Activated naive CD8-positive, alpha-beta T cell treated with anti-CD3 and anti-CD28 coated beads for 36 hours (primary cell): Measurements from ENCODE around the gene HEATR9. TPM values are rescaled to one million over a fixed set of nuclear protein-coding genes. Genes with fewer than 3 reads are reported as not detected.

ENCODE experiments used
- DNase-seq: peaks from one replicate; pipeline ENCODE4 v3.0.0; 2021
- H3K27ac Mint-ChIP-seq: one replicate; pipeline ENCODE4 v1.8.0; 2022; ENCODE audit warnings: mild to moderate bottlenecking, moderate library complexity, mixed read lengths
- H3K27me3 Mint-ChIP-seq: one replicate; pipeline ENCODE4 v1.8.0; 2022; ENCODE audit warnings: mild to moderate bottlenecking, mixed read lengths
- H3K36me3 Mint-ChIP-seq: one replicate; pipeline ENCODE4 v1.8.0; 2021; ENCODE audit warnings: mild to moderate bottlenecking, mixed read lengths
- H3K4me1 Mint-ChIP-seq: one replicate; pipeline ENCODE4 v1.8.0; 2021; ENCODE audit warnings: mixed read lengths
- H3K4me3 Mint-ChIP-seq: one replicate; pipeline ENCODE4 v1.8.0; 2022; ENCODE audit warnings: mild to moderate bottlenecking, moderate library complexity, mixed read lengths
- H3K9me3 Mint-ChIP-seq: one replicate; pipeline ENCODE4 v1.8.0; 2022; ENCODE audit warnings: mixed read lengths
- total RNA-seq, 2 experiments: library from RNA; stranded (reverse); gene quantifications; one replicate each; pipeline ENCODE4 v1.2.3, GENCODE V29; 2021

The HEATR9 gene
- total RNA-seq, 2 experiments from 2014 or later, result 0.18 TPM; not detected in 1

DNA sequence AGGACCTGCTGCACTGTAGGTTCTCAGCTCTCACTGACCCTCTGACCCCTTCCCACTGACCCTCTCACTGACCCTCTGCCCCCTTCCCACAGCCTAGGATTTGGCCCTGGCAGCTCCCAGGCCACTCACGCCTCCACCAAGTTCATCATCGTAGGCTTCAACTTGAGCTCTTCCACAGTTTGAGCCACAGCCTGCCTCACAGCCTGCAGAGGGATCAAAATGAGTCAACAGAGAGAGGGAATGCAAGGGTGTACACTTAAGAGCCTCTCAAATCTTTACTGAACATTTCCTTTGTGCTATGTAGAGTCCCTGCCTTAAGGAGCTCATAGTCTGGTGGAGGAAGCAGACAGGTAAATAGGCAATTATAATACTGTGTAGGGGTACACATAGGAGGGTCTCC lies 12.1 kb downstream of the HEATR9 start:
- H3K27ac Mint-ChIP-seq, result no peak overlapping the region
- no peak overlapping the region for H3K4me3 Mint-ChIP-seq
- H3K9me3 Mint-ChIP-seq, result no peaks in the 10 kb centered on the region
- H3K27me3 Mint-ChIP-seq, result no peaks in the 10 kb centered on the region
- no peak for DNase-seq
- peaks cover 9% of the 10 kb centered on the region for H3K36me3 Mint-ChIP-seq
- no peaks in the 10 kb centered on the region for H3K4me1 Mint-ChIP-seq

DNA sequence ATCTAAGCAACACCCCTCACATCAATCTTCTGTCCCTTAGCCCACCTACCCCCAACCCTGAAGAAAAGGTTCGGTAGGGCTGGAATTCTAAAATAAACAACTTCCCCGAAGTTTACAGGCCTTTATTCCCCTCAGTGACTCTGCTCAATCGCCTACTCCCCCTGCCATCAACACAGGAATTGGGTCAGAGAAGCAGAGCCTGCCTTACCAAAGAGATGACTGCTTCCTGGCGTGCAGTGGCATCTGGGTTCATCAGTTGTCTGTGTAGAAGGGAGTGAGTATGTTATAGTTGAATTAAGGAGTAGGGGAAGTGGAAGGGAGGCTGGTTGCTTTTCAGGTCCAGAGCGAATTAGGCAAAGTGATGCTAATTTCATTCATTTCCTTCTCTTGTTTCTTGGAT lies 12.7 kb downstream of the HEATR9 start:
- no peaks in the 10 kb centered on the region for H3K4me1 Mint-ChIP-seq
- H3K27ac Mint-ChIP-seq, result no peak overlapping the region
- H3K27me3 Mint-ChIP-seq, result no peaks in the 10 kb centered on the region
- H3K36me3 Mint-ChIP-seq, result peaks cover 13% of the 10 kb centered on the region
- no peaks in the 10 kb centered on the region for H3K9me3 Mint-ChIP-seq
- no peak overlapping the region for H3K4me3 Mint-ChIP-seq
- no peak for DNase-seq

DNA sequence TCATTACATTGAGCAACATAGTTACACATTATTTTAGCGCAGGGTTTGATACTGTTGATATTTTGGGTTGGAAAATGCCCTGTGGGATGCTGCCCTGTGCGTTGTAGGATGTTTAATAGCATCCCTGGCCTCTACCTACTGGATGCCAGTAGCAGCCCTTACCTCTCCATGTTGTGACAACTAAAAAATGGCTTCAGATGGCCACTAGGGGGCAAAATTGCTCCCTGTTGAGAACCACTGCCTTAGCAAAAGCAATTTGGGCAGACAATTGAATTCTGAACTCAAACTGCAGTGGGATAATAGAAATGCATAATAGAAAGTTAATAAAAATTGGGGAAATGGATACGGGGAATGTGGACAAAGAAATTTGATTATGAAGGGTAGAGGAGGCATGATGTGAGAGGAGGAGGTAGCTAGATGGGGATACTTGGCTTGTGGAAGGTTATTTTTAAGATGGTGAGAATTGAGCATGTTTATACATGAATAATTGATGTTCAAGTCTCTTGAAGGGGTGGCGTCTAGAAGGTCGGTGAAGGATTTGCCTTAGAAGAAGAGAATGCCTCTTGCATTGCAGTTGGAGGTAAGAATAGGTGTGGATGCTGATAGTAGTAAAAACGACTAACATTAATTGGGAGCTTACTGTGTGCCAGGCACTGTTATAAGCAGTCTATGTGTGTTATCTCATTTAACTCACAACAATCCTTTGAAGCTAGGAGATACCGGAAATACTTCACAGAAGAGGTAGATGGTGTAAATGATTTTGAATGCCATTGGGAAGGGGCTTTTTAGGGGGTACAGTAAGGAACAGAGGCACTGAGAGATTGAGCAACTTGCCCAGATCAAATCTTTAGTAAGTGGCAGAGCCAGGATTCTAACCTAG lies 19.0 kb downstream of the HEATR9 start:
- Mint-ChIP-seq H3K27ac (peak overlapping the region; percentile 3), H3K4me3 (no peak overlapping the region), H3K4me1 (peaks cover 3% of the 10 kb centered on the region), H3K36me3 (peaks cover 20% of the 10 kb centered on the region), H3K27me3 (no peaks in the 10 kb centered on the region), H3K9me3 (no peaks in the 10 kb centered on the region)
- DNase-seq, result peak; percentile 47

DNA sequence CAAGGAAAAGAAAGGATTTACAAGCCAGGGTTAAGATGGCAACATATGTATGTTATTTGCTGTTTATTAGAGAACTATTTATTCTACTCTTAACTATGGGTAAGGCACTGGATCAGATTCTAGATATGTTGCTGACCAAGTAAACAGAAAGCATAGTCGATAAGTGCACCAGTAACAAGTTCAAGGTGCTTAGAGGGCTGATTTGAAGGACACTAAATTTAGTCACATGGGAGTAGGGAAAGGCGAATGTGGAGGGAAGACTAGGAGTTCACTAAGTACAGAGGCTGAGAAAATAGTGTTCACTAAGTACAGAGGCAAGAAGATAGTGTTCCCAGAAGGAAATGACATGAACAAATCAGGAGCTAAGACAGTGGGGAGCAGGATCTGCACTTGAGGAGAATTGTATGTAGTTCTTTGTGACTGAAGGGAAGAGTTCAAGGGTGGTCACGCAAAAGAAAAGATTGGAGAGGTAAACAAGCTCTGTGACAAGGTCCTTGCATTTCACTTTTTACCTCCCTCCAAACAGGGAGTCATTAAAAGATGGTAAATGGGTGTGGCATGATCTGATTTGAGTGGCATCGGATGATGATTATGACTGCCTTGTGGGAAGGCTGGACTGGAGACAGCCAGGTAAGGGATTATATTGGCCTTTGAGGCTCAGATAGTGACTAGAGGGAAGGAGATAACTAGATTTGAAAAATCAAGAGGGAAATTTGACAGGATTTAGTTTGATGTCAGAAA lies 20.9 kb downstream of the HEATR9 start:
- no peak for DNase-seq
- Mint-ChIP-seq H3K27ac (peak overlapping the region; percentile 4), H3K36me3 (peaks cover 32% of the 10 kb centered on the region), H3K4me3 (no peak overlapping the region), H3K27me3 (no peaks in the 10 kb centered on the region), H3K9me3 (no peaks in the 10 kb centered on the region), H3K4me1 (peaks cover 3% of the 10 kb centered on the region)

GRCh38 chr17:35847006-35847405 lies 21.7 kb downstream of the HEATR9 start:
- Mint-ChIP-seq H3K4me1 (peaks cover 3% of the 10 kb centered on the region), H3K36me3 (peaks cover 36% of the 10 kb centered on the region)

GRCh38 chr17:35846055-35846809 lies 22.5 kb downstream of the HEATR9 start:
- Mint-ChIP-seq H3K9me3 (no peaks in the 10 kb centered on the region), H3K36me3 (peaks cover 35% of the 10 kb centered on the region), H3K27ac (peak overlapping the region; percentile 4), H3K27me3 (no peaks in the 10 kb centered on the region), H3K4me3 (no peak overlapping the region), H3K4me1 (peaks cover 3% of the 10 kb centered on the region)
- DNase-seq, result no peak

More at GRCh38 chr17:35847006-35847405, 21.7 kb downstream of the HEATR9 start:
- no peak for DNase-seq
- Mint-ChIP-seq H3K27me3 (no peaks in the 10 kb centered on the region), H3K4me3 (no peak overlapping the region), H3K27ac (no peak overlapping the region), H3K9me3 (no peaks in the 10 kb centered on the region)

DNA sequence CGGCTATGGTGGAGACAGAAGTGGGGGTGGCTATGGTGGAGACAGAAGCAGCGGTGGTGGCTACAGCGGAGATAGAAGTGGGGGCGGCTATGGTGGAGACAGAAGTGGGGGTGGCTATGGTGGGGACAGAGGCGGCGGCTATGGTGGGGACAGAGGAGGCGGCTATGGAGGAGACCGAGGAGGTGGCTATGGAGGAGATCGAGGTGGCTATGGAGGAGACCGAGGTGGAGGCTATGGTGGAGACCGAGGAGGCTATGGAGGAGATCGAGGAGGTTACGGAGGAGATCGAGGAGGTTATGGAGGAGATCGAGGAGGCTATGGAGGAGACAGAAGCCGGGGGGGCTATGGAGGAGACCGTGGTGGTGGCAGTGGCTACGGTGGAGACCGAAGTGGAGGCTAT lies 24.1 kb downstream of the HEATR9 start:
- Mint-ChIP-seq H3K27me3 (no peaks in the 10 kb centered on the region), H3K4me1 (peaks cover 3% of the 10 kb centered on the region), H3K9me3 (no peaks in the 10 kb centered on the region), H3K4me3 (no peak overlapping the region), H3K27ac (no peak overlapping the region), H3K36me3 (peaks cover 32% of the 10 kb centered on the region)
- no peak for DNase-seq

GRCh38 chr17:35843698-35844097 lies 25.0 kb downstream of the HEATR9 start:
- no peak overlapping the region for H3K27ac Mint-ChIP-seq
- no peaks in the 10 kb centered on the region for H3K27me3 Mint-ChIP-seq
- H3K4me1 Mint-ChIP-seq, result peaks cover 3% of the 10 kb centered on the region
- no peaks in the 10 kb centered on the region for H3K9me3 Mint-ChIP-seq
- H3K4me3 Mint-ChIP-seq, result no peak overlapping the region
- peaks cover 33% of the 10 kb centered on the region for H3K36me3 Mint-ChIP-seq
- no peak for DNase-seq

GRCh38 chr17:35842239-35842638 lies 26.5 kb downstream of the HEATR9 start:
- no peaks in the 10 kb centered on the region for H3K9me3 Mint-ChIP-seq
- peaks cover 35% of the 10 kb centered on the region for H3K36me3 Mint-ChIP-seq
- no peaks in the 10 kb centered on the region for H3K27me3 Mint-ChIP-seq
- no peak overlapping the region for H3K27ac Mint-ChIP-seq
- H3K4me3 Mint-ChIP-seq, result no peak overlapping the region
- peaks cover 3% of the 10 kb centered on the region for H3K4me1 Mint-ChIP-seq
- no peak for DNase-seq

GRCh38 chr17:35841505-35841904 lies 27.2 kb downstream of the HEATR9 start:
- Mint-ChIP-seq H3K4me1 (peaks cover 3% of the 10 kb centered on the region), H3K9me3 (no peaks in the 10 kb centered on the region), H3K36me3 (peaks cover 41% of the 10 kb centered on the region), H3K4me3 (no peak overlapping the region), H3K27me3 (no peaks in the 10 kb centered on the region), H3K27ac (no peak overlapping the region)
- DNase-seq, result no peak

DNA sequence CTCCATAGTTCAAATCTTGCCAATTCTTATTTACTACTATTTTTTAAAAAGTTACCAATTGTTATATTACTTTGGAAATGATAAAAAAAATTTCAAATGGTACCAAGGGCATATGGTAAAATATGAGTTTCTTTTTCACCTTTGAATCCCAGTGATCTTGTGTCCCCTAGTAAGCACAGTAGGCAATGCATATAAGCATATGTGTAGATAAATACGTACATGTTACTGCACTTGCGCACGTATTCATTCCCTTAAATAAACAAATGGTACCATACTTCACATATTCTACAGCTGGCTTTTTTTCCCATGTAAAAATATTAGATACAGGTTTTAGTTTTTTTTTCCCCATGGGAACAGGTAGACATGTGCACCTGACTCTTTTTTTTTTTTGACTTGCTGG lies 27.6 kb downstream of the HEATR9 start:
- no peaks in the 10 kb centered on the region for H3K9me3 Mint-ChIP-seq
- peaks cover 45% of the 10 kb centered on the region for H3K36me3 Mint-ChIP-seq
- H3K4me3 Mint-ChIP-seq, result no peak overlapping the region
- H3K27ac Mint-ChIP-seq, result no peak overlapping the region
- H3K4me1 Mint-ChIP-seq, result no peaks in the 10 kb centered on the region
- DNase-seq, result no peak
- no peaks in the 10 kb centered on the region for H3K27me3 Mint-ChIP-seq

GRCh38 chr17:35825206-35825605 lies 43.5 kb downstream of the HEATR9 start:
- peaks cover 10% of the 10 kb centered on the region for H3K4me1 Mint-ChIP-seq
- H3K4me3 Mint-ChIP-seq, result no peak overlapping the region
- H3K27me3 Mint-ChIP-seq, result no peaks in the 10 kb centered on the region
- H3K27ac Mint-ChIP-seq, result peak overlapping the region; percentile 8
- no peaks in the 10 kb centered on the region for H3K9me3 Mint-ChIP-seq
- DNase-seq, result no peak
- H3K36me3 Mint-ChIP-seq, result peaks cover 33% of the 10 kb centered on the region

DNA sequence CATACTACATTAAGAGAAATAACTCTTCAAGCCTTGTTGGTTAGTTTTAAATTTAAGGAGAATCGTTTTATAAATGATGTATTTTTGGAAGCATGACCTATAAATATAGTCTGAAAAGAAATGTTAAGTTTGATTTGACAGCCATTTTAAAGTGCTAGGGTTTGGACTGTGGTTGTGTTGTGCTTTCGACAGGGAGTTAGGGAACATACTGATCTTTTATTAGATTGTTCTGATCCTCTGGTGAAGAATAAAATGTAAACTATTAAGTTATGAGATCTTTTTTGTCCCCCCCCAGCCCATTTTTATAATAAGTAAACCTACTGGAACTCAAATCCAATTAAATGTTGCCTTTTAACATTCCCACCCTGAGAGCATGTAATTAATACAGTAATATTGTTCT lies 47.4 kb downstream of the HEATR9 start:
- DNase-seq, result no peak
- Mint-ChIP-seq H3K36me3 (peaks cover 33% of the 10 kb centered on the region), H3K27me3 (no peaks in the 10 kb centered on the region), H3K27ac (no peak overlapping the region), H3K4me1 (peaks cover 15% of the 10 kb centered on the region), H3K4me3 (no peak overlapping the region), H3K9me3 (no peaks in the 10 kb centered on the region)

- Mint-ChIP-seq H3K27ac (no peak overlapping the region), H3K9me3 (no peaks in the 10 kb centered on the region), H3K27me3 (no peaks in the 10 kb centered on the region), H3K4me1 (peaks cover 23% of the 10 kb centered on the region), H3K4me3 (no peak overlapping the region), H3K36me3 (peaks cover 28% of the 10 kb centered on the region)
- no peak for DNase-seq
Measured at GRCh38 chr17:35819455-35819854, 49.2 kb downstream of the HEATR9 start.

GRCh38 chr17:35817196-35817595 lies 51.5 kb downstream of the HEATR9 start:
- no peaks in the 10 kb centered on the region for H3K27me3 Mint-ChIP-seq
- H3K4me3 Mint-ChIP-seq, result no peak overlapping the region
- H3K36me3 Mint-ChIP-seq, result peaks cover 31% of the 10 kb centered on the region
- no peaks in the 10 kb centered on the region for H3K9me3 Mint-ChIP-seq
- no peak overlapping the region for H3K27ac Mint-ChIP-seq
- H3K4me1 Mint-ChIP-seq, result peaks cover 32% of the 10 kb centered on the region
- DNase-seq, result no peak
